Liver (tissue), 9 donors: ENCODE measurements around the gene ZAP70. TPM values are rescaled to one million over a fixed set of nuclear protein-coding genes. Genes with fewer than 3 reads are reported as not detected.

Source experiments
- DNase-seq: peaks from one replicate; pipeline ENCODE4 v3.0.0-alpha.2; 2017; ENCODE audit warnings: low spot score
- H3K27ac ChIP-seq, 2 donors: one replicate each; pipeline ENCODE4 v1.7.0; 2013; ENCODE audit warnings: inconsistent platforms in 2 of 2, low read length in 2 of 2, control low read depth in 1 of 2, low read depth in 1 of 2, mild to moderate bottlenecking in 1 of 2
- H3K27me3 ChIP-seq, 4 donors: one replicate each; pipeline versions ENCODE4 v1.6.1 to v1.7.0; 2013; ENCODE audit warnings: low read length in 3 of 4, inconsistent platforms in 1 of 4, mild to moderate bottlenecking in 1 of 4, moderate library complexity in 1 of 4; ENCODE audit not compliant: control insufficient read depth in 4 of 4, insufficient read depth in 4 of 4
- H3K36me3 ChIP-seq, 4 donors: one replicate each; pipeline versions ENCODE4 v1.6.1 to v1.7.0; 2013; ENCODE audit warnings: low read length in 3 of 4, mild to moderate bottlenecking in 3 of 4, low read depth in 1 of 4, moderate library complexity in 1 of 4; ENCODE audit not compliant: control insufficient read depth in 4 of 4, insufficient read depth in 3 of 4
- H3K4me1 ChIP-seq, 4 donors: one replicate each; pipeline versions ENCODE4 v1.6.1 to v1.7.0; 2013; ENCODE audit warnings: low read length in 3 of 4, mild to moderate bottlenecking in 3 of 4, moderate library complexity in 1 of 4; ENCODE audit not compliant: control insufficient read depth in 4 of 4, insufficient read depth in 4 of 4
- H3K4me3 ChIP-seq, 3 donors: one replicate each; pipeline versions ENCODE4 v1.6.1 to v1.7.0; 2013; ENCODE audit warnings: low read length in 3 of 3, control low read depth in 1 of 3, low read depth in 1 of 3, mild to moderate bottlenecking in 1 of 3
- H3K9ac ChIP-seq, 2 donors: one replicate each; pipeline ENCODE4 v1.7.0; 2013; ENCODE audit warnings: low read length in 2 of 2, mild to moderate bottlenecking in 2 of 2, moderate library complexity in 2 of 2, control low read depth in 1 of 2, low read depth in 1 of 2
- H3K9me3 ChIP-seq, 4 donors: one replicate each; pipeline versions ENCODE4 v1.6.1 to v1.7.0; 2013; ENCODE audit warnings: low read length in 3 of 4; ENCODE audit not compliant: control insufficient read depth in 4 of 4
- EGR1 ChIP-seq, 2 donors: IDR thresholded peaks; 2 replicates each; pipeline ENCODE4 v1.6.1; 2016 to 2018; ENCODE audit warnings: antibody characterized with exemption in 2 of 2, low read depth in 2 of 2
- FOXA1 ChIP-seq: IDR thresholded peaks from 2 replicates; pipeline ENCODE4 v1.6.1; 2016; ENCODE audit warnings: antibody characterized with exemption
- FOXA2 ChIP-seq: IDR thresholded peaks from 2 replicates; pipeline ENCODE4 v1.6.1; 2016; ENCODE audit warnings: antibody characterized with exemption
- GABPA ChIP-seq, 2 donors: IDR thresholded peaks in 1 of 2; conservative IDR thresholded peaks in 1 of 2; 2 replicates each; pipeline ENCODE4 v1.6.1; 2016; ENCODE audit warnings: antibody characterized with exemption in 2 of 2, mild to moderate bottlenecking in 1 of 2, moderate library complexity in 1 of 2
- HNF4A ChIP-seq, 2 donors: conservative IDR thresholded peaks; 2 replicates each; pipeline ENCODE4 v1.6.1; 2016; ENCODE audit warnings: antibody characterized with exemption in 2 of 2, mild to moderate bottlenecking in 2 of 2
- HNF4G ChIP-seq: IDR thresholded peaks from 2 replicates; pipeline ENCODE4 v1.6.1; 2016; ENCODE audit warnings: antibody characterized with exemption
- JUND ChIP-seq, 2 donors: IDR thresholded peaks; 2 replicates each; pipeline ENCODE4 v1.6.1; 2016; ENCODE audit warnings: antibody characterized with exemption in 2 of 2
- MAX ChIP-seq: IDR thresholded peaks from 2 replicates; pipeline ENCODE4 v1.6.1; 2016; ENCODE audit warnings: antibody characterized with exemption
- NR2F2 ChIP-seq: IDR thresholded peaks from 2 replicates; pipeline ENCODE4 v1.6.1; 2016; ENCODE audit warnings: antibody characterized with exemption
- RAD21 ChIP-seq, 2 donors: IDR thresholded peaks; 2 replicates each; pipeline ENCODE4 v1.6.1; 2016; ENCODE audit warnings: antibody characterized with exemption in 2 of 2, mild to moderate bottlenecking in 2 of 2
- RXRA ChIP-seq, 2 donors: IDR thresholded peaks; 2 replicates each; pipeline ENCODE4 v1.6.1; 2017 to 2018; ENCODE audit warnings: antibody characterized with exemption in 2 of 2, mild to moderate bottlenecking in 1 of 2
- SP1 ChIP-seq: IDR thresholded peaks from 2 replicates; pipeline ENCODE4 v1.6.1; 2018; ENCODE audit warnings: antibody characterized with exemption, mild to moderate bottlenecking
- YY1 ChIP-seq: IDR thresholded peaks from 2 replicates; pipeline ENCODE4 v1.6.1; 2016; ENCODE audit warnings: antibody characterized with exemption, mild to moderate bottlenecking
- WGBS: extraction: QIAGEN DNeasy Blood & Tissue Kit; methylation state at CpG from one replicate; pipeline ENCODE4 v1.1.7; 2013; 5-methylcytosine and 5-hydroxymethylcytosine counted together
- polyA plus RNA-seq, 2 donors: library from polyadenylated mRNA; stranded (reverse) in 1 of 2; unstranded in 1 of 2; fragments of 200-250 nt in 1 of 2; fragments of >200 nt in 1 of 2; fragmentation: Nextera tagmentation in 1 of 2; extraction: Ambion mirVana in 1 of 2; gene quantifications; one replicate each; pipeline versions ENCODE4 v1.2.1 to v1.2.3, GENCODE V29; 2013 to 2015
- total RNA-seq, 2 donors: library from RNA; depleted of rRNA; stranded (reverse); fragments of >200 nt; gene quantifications; one replicate each; pipeline ENCODE4 v1.2.3, GENCODE V29; 2014
- TF ChIP-seq, protein P1 (sequence below): IDR thresholded peaks from 2 replicates; pipeline ENCODE4 v1.6.1; 2016; ENCODE audit warnings: antibody characterized with exemption, mild to moderate bottlenecking
- TF ChIP-seq, protein P2 (sequence below): IDR thresholded peaks from 2 replicates; pipeline ENCODE4 v1.6.1; 2016; ENCODE audit warnings: antibody characterized with exemption
- donor health status: healthy.
- donor health status: healthy.
- donor health status: healthy.
- donor health status: healthy.
- donor health status: healthy.

ZAP70 gene
- total and polyA plus RNA-seq, 4 donors, result 1.2 to 4.9 (median 1.4) TPM

GRCh38 chr2:97724946-97725688 is 11.7 kb downstream of the ZAP70 start:
- Histone ChIP-seq H3K9ac (no peak overlapping the region), H3K27me3 (no peaks in the 10 kb centered on the region), H3K9me3 (peaks cover 0 to under 1% (median under 1%) of the 10 kb centered on the region in 4 donors), H3K4me3 (no peak overlapping the region), H3K4me1 (no peaks in the 10 kb centered on the region), H3K36me3 (no peaks in the 10 kb centered on the region), H3K27ac (no peak overlapping the region)
- WGBS, result 90% methylated on average over 31 of the region's 31 CpGs
- DNase-seq, result no peak
- TF ChIP-seq NR2F2 (no peak), GABPA (IDR thresholded peaks at IDR 0.05 in 1 of 2, conservative IDR thresholded peaks at IDR 0.05 in 1 of 2) (no peak), YY1 (no peak), RAD21 (IDR thresholded peaks at IDR 0.05) (no peak), EGR1 (IDR thresholded peaks at IDR 0.05; ENCODE audit: low read depth in 2 of 2) (no peak), FOXA2 (no peak), HNF4G (no peak), MAX (no peak), FOXA1 (no peak), HNF4A (conservative IDR thresholded peaks at IDR 0.05) (no peak)
- TF ChIP-seq, protein P1, sequence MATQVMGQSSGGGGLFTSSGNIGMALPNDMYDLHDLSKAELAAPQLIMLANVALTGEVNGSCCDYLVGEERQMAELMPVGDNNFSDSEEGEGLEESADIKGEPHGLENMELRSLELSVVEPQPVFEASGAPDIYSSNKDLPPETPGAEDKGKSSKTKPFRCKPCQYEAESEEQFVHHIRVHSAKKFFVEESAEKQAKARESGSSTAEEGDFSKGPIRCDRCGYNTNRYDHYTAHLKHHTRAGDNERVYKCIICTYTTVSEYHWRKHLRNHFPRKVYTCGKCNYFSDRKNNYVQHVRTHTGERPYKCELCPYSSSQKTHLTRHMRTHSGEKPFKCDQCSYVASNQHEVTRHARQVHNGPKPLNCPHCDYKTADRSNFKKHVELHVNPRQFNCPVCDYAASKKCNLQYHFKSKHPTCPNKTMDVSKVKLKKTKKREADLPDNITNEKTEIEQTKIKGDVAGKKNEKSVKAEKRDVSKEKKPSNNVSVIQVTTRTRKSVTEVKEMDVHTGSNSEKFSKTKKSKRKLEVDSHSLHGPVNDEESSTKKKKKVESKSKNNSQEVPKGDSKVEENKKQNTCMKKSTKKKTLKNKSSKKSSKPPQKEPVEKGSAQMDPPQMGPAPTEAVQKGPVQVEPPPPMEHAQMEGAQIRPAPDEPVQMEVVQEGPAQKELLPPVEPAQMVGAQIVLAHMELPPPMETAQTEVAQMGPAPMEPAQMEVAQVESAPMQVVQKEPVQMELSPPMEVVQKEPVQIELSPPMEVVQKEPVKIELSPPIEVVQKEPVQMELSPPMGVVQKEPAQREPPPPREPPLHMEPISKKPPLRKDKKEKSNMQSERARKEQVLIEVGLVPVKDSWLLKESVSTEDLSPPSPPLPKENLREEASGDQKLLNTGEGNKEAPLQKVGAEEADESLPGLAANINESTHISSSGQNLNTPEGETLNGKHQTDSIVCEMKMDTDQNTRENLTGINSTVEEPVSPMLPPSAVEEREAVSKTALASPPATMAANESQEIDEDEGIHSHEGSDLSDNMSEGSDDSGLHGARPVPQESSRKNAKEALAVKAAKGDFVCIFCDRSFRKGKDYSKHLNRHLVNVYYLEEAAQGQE, result no peak

GRCh38 chr2:97726261-97727064 is 13.1 kb downstream of the ZAP70 start:
- H3K27ac ChIP-seq, result no peak overlapping the region
- no peak for TF ChIP-seq SP1
- no peak for TF ChIP-seq FOXA2
- no peak for TF ChIP-seq RXRA (IDR thresholded peaks at IDR 0.05)
- TF ChIP-seq JUND (IDR thresholded peaks at IDR 0.05), result no peak
- TF ChIP-seq, protein P2, sequence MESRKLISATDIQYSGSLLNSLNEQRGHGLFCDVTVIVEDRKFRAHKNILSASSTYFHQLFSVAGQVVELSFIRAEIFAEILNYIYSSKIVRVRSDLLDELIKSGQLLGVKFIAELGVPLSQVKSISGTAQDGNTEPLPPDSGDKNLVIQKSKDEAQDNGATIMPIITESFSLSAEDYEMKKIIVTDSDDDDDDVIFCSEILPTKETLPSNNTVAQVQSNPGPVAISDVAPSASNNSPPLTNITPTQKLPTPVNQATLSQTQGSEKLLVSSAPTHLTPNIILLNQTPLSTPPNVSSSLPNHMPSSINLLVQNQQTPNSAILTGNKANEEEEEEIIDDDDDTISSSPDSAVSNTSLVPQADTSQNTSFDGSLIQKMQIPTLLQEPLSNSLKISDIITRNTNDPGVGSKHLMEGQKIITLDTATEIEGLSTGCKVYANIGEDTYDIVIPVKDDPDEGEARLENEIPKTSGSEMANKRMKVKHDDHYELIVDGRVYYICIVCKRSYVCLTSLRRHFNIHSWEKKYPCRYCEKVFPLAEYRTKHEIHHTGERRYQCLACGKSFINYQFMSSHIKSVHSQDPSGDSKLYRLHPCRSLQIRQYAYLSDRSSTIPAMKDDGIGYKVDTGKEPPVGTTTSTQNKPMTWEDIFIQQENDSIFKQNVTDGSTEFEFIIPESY, result no peak
- no peak for TF ChIP-seq YY1
- no peak for TF ChIP-seq GABPA (IDR thresholded peaks at IDR 0.05 in 1 of 2, conservative IDR thresholded peaks at IDR 0.05 in 1 of 2)
- no peak for DNase-seq
- WGBS, result 70% methylated on average over 4 of the region's 4 CpGs
- peaks cover 0 to 4% (median 2%) of the 10 kb centered on the region in 4 donors for H3K9me3 ChIP-seq
- H3K36me3 ChIP-seq, result no peaks in the 10 kb centered on the region
- H3K27me3 ChIP-seq, result no peaks in the 10 kb centered on the region
- H3K4me3 ChIP-seq, result no peak overlapping the region
- no peak overlapping the region for H3K9ac ChIP-seq
- no peaks in the 10 kb centered on the region for H3K4me1 ChIP-seq
